Measurements from ENCODE around the gene KLHL2.
A peak's percentile ranks its signal among the peaks of the same experiment; 100 is the strongest.

The KLHL2 gene

GRCh38 chr4:165343353-165344191 lies 136.2 kb downstream of the KLHL2 start:
- peak; percentile 25 for DNase-seq (ENCODE audit: low read depth)
- H3K4me3 ChIP-seq (ENCODE audit: control insufficient read depth, low read depth, low read length), result no peak overlapping the region
- TF ChIP-seq CTCF (conservative IDR thresholded peaks at IDR 0.05; ENCODE audit: control insufficient read depth, insufficient read depth, low read depth, low read length), result peak; percentile 10

DNA sequence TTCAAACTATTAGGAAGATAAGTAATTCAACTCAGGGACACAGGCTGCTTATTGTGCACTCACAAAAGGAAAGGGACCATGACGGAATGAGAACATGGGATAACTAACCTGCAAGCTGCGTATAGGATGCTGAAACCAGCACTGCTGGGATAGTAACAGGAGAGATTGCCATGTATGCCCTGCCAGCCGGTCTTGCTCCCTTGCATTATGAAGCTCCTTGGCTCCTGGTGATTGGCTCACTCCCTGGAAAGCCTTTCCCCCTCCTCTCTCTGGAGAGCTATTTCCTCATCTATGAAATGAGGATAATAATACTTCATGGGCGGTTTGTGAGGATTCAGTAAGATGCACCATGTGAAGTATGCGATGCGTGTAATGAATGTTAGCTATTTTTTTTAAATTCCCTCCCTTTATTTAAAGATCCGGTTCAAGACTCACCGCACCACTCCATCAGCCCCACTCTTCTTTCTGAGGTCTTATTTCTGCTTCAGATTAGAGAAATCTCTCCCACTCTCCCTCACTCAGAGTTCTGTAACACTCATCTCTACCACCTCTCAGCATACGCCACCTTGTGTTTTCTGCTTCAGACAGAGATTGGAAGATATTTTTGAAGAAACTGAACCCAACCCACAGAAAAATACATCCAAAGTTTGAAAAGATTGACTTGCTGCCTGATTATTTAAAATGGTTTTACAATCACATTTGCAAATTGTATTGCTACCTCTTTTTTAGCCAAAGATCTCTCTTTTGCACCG lies 138.5 kb downstream of the KLHL2 start:
- H3K4me3 ChIP-seq (ENCODE audit: control insufficient read depth, low read depth, low read length), result no peak overlapping the region
- peak; percentile 44 for TF ChIP-seq CTCF (conservative IDR thresholded peaks at IDR 0.05; ENCODE audit: control insufficient read depth, insufficient read depth, low read depth, low read length)
- peak; percentile 37 for DNase-seq (ENCODE audit: low read depth)

DNA sequence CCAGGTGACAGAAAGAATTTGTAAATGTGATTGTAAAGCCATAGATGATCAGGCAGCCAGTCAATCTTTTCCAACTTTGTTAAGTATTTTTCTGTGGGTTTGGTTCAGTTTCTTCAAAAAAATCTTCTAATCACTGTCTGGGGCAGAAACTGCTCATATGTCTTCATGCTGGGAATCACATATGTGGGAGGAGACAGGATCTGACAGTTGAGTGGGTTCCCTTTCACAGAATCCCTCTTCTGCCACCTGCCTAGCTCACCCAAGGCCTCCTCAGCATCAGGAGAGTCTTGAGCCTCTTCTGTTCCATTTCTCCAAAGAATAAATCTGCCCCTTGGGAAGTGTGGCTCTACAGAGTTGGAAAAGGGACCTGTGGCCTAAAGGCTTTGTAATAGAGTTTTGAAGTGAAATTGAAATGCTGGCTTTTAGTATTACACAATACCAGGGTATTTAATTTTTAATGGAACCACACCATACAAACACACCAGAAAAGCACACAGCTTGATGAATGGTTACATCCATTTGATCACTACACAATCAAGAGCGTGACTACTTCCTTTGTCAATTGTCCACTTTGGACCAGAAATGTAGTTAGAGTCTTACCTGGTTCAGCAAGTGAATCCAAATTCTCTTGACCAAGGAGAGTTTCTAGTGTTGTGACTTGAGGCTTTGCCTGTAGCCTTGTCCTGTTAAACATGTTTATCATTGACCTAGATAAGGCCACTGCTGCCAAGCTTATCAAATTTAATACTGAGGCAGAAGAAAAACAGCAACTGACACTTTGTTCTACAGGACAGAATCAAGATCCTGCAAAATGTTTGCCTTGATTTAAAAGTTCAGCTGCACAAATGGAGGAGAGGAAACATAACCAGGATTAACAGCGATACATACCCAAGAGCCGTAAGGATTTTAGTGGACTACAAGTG lies 140.5 kb downstream of the KLHL2 start:
- no peak for TF ChIP-seq CTCF (conservative IDR thresholded peaks at IDR 0.05; ENCODE audit: control insufficient read depth, insufficient read depth, low read depth, low read length)

DNA sequence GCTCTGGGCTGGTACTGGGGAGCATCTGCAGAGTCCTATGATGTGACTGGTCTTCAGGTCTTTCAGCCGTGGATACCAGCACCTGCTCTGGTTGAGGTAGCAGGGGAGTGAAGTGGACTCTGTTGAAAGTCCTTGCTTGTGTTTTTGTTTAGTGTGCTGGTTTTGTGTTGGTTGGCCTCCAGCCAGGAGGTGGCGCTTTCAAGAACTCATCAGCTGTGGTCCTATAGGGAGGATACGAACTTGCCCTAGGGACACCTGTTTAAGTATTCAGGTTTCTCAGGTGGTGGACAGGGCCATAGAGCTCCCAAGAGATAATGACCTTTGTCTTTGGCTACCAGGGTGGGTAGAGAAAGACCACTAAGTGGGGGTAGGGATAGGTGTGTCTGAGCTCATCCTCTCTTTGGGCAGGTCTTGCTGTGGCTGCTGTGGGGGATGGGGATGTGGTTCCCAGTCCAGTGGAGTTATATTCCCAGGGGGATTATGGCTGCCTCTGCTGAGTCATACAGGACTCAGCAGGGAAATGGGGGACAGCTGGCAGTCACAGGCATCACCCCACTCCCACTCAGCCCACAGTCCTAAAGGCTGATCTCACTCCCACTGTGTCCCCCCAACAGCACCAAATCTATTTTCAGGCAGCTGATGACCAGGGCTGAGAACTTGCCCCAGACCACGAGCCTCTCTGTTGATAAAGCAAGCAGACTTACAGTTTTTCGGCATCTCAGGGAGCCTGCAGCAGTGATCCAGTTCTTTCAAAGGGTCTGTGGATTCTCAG lies 144.2 kb downstream of the KLHL2 start:
- no peak for TF ChIP-seq CTCF (conservative IDR thresholded peaks at IDR 0.05; ENCODE audit: control insufficient read depth, insufficient read depth, low read depth, low read length)
- H3K4me3 ChIP-seq (ENCODE audit: control insufficient read depth, low read depth, low read length), result no peak overlapping the region
- DNase-seq (ENCODE audit: low read depth), result no peak

More for the DNA sequence above, 140.5 kb downstream of the KLHL2 start:
- no peak overlapping the region for H3K4me3 ChIP-seq (ENCODE audit: control insufficient read depth, low read depth, low read length)
- no peak for DNase-seq (ENCODE audit: low read depth)

GRCh38 chr4:165355900-165356300 lies 148.5 kb downstream of the KLHL2 start:
- DNase-seq (ENCODE audit: low read depth), result peak; percentile 64
- H3K4me3 ChIP-seq (ENCODE audit: control insufficient read depth, low read depth, low read length), result no peak overlapping the region
- peak; percentile 63 for TF ChIP-seq CTCF (conservative IDR thresholded peaks at IDR 0.05; ENCODE audit: control insufficient read depth, insufficient read depth, low read depth, low read length)

Measured in fibroblast of mammary gland (primary cell).